IPS-18c (cell line): ENCODE measurements around the gene PKIG.

ENCODE experiments used
- H3K4me3 ChIP-seq: 2 replicates; pipeline ENCODE4 v1.7.0; 2013; ENCODE audit warnings: low read depth, mild to moderate bottlenecking, low read length, moderate library complexity; ENCODE audit not compliant: insufficient read depth
- H3K9me3 ChIP-seq: one replicate; pipeline ENCODE4 v1.6.1; 2013; ENCODE audit warnings: mild to moderate bottlenecking, low read length, moderate library complexity; ENCODE audit not compliant: control insufficient read depth, insufficient read depth

The PKIG gene

GRCh38 chr20:44603327-44603726 lies 20.9 kb downstream of the PKIG start:
- peaks cover 3% of the 10 kb centered on the region for H3K9me3 ChIP-seq
- H3K4me3 ChIP-seq: no peak overlapping the region

- H3K9me3 ChIP-seq: peaks cover 3% of the 10 kb centered on the region
- H3K4me3 ChIP-seq: no peak overlapping the region
These were observed 24.5 kb downstream of the PKIG start for GRCh38 chr20:44606725-44607441.

DNA sequence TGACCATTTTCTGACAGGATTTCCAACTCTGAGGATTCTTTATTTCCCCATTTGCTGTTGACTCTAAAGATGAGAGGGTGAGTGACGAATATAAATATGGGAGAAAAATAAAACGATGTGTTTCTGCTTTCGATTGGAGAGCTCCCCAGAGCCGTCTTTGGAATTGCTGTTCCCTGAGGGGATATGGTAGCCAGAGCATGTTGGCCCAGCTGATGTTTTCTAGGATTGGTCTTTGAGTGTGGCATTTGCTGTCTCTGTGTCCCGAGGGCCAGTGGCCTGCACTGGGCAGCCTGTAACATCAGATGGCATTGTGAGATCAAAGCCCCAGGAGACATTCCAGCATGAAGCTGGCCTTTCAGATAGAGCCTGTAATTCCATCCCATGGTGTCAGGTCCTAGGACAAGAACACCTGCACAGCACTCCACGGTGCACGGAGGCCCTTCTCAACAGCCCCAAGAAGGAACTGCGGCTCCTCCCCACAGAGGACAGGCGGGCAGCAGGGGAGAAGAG lies 26.7 kb downstream of the PKIG start:
- peaks cover 3% of the 10 kb centered on the region for H3K9me3 ChIP-seq
- H3K4me3 ChIP-seq: no peak overlapping the region

- H3K4me3 ChIP-seq: no peak overlapping the region
- H3K9me3 ChIP-seq: peaks cover 3% of the 10 kb centered on the region
These were observed 27.3 kb downstream of the PKIG start for GRCh38 chr20:44609516-44610312.

- Histone ChIP-seq H3K9me3 (peaks cover 3% of the 10 kb centered on the region), H3K4me3 (no peak overlapping the region)
These were observed 28.1 kb downstream of the PKIG start for GRCh38 chr20:44610313-44610962.

DNA sequence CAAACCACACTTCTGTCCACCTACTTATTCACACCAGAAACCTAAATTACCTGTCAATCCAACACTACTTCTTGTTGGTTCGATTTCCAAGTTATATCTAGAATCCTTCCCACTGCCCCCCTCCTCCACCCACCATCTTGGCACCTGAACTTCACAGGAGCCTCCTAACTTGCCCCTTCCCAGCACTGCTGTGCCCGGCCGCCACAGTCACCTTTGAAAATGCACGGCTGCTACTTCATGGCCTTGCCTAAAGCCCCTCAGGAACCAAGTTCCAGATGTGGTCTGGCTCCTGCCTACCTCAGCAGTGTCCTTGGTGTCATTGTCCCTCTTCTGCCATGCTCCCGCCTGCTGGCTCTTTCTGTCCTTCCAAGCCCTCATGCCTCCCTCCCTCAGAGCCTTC lies 31.2 kb downstream of the PKIG start:
- Histone ChIP-seq H3K4me3 (no peak overlapping the region), H3K9me3 (no peaks in the 10 kb centered on the region)

DNA sequence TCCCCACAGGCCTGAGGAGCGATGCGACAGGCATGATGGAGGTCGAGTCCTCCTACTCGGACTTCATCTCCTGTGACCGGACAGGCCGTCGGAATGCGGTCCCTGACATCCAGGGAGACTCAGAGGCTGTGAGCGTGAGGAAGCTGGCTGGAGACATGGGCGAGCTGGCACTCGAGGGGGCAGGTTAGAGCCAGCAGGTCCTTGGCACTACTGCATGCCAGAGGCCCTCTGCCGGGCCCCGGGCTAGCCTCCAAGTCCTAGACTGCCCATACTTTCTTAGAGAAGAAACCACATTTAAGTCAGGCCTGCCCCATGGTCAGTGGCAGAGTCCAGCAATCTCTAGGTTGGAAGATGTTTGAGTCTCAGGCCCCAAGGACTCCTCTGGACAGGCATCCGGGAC lies 32.1 kb downstream of the PKIG start:
- Histone ChIP-seq H3K9me3 (no peaks in the 10 kb centered on the region), H3K4me3 (no peak overlapping the region)

- Histone ChIP-seq H3K4me3 (no peak overlapping the region), H3K9me3 (no peaks in the 10 kb centered on the region)
These were observed 32.9 kb downstream of the PKIG start for GRCh38 chr20:44615169-44615791.

- Histone ChIP-seq H3K4me3 (no peak overlapping the region), H3K9me3 (no peaks in the 10 kb centered on the region)
These were observed 33.7 kb downstream of the PKIG start for GRCh38 chr20:44615876-44616603.

DNA sequence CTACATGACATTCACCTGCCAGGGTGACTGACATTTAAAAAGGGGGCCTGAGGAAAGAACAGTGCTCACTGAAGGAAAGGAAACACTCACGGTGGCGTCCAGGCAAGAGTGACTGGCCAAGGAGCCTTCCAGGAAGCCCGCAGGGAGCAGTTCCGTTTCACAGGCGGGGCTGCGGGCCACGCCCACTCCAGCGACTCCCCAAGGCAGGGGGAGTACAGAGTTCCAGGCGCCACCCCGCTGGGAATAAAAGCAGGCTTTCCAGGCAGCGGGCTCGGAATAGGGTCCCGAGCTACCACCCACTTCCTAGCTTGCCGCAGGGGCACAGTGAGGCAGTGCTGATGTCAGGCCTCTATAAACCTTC lies 34.2 kb downstream of the PKIG start:
- no peak overlapping the region for H3K4me3 ChIP-seq

DNA sequence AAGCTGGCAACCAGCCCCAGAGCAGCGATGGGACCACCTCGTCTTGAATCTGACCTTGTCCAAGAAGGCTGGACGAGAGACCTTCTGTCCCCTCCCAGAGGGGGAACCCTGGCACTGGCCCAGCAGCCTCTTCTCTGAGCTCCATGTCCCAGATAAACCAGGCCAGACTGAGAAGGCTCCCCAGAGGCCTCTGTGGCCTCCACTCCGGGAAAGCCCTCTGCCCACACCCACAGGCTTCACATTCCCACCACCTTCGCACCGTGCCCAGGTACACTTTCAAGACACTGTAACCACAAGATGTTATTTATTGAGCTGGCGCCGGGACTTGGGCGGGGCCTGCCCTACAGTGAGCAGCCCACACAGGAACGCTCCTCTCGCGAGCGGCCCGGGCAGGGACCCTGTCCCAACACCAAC lies 35.9 kb downstream of the PKIG start:
- Histone ChIP-seq H3K4me3 (no peak overlapping the region), H3K9me3 (no peaks in the 10 kb centered on the region)

More for the DNA sequence above, 34.2 kb downstream of the PKIG start:
- no peaks in the 10 kb centered on the region for H3K9me3 ChIP-seq

DNA sequence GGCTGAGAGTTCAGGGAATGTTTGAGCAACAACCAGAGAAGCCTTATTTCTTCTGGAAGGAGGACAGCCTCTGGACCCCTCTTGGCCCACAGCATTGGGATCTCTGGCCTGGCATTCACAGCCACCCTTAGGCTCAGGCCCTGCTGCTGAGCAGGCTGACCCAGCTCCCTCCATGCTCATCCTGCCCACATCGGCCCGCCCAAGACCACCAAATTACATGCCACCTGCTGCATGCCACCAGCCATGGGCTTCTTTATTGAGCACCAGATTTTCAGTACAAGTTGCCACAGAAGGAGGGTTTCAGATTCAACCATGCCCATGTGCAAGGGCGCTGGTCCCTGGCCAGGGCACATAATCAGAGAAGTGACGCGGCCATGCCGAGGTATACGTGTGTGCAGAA lies 36.9 kb downstream of the PKIG start:
- Histone ChIP-seq H3K9me3 (no peaks in the 10 kb centered on the region), H3K4me3 (no peak overlapping the region)

GRCh38 chr20:44620030-44620429 lies 37.7 kb downstream of the PKIG start:
- H3K4me3 ChIP-seq: no peak overlapping the region
- H3K9me3 ChIP-seq: no peaks in the 10 kb centered on the region

DNA sequence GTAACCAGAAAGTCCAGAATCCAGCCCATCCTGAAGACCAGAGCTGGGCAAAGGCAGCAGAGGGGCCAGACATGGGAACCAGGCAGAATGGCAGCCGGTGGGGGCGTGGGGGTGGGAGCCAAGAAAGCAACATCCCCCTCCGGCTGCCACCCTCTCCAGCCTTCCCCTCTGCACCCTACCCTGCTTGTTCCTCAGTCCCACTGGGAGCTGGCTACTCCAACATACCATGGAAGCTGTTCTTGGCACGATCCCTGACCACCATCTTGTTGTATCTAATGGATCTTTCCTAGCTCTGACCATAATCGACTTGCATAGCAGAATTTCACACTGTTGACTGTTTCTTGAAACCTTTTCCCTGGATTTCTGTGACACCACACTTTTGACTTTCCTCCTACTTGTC lies 38.9 kb downstream of the PKIG start:
- Histone ChIP-seq H3K9me3 (no peaks in the 10 kb centered on the region), H3K4me3 (no peak overlapping the region)

DNA sequence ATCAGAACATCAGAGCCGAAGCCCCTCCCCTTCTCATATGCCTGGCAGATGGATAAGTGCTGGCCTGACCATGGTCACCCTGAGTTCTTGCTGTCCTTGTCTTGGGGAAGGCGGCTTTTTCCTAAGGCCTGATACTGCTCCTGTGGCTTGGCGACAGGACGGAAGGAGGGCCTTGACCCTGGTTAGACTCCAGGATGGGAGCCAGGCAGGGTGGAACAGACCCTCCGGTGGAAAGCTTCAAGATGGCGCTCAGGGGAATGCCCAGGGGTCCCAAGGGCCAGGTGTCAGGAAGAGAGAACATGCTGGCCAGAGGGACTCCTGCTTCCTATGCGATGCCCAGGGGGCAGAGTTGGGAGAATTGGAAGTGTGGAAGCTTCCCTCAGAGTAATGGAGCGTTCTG lies 39.6 kb downstream of the PKIG start:
- no peaks in the 10 kb centered on the region for H3K9me3 ChIP-seq
- no peak overlapping the region for H3K4me3 ChIP-seq

- Histone ChIP-seq H3K9me3 (no peaks in the 10 kb centered on the region), H3K4me3 (no peak overlapping the region)
These were observed 40.3 kb downstream of the PKIG start for GRCh38 chr20:44622501-44623270.
